GM12878 (cell line): ENCODE results near the gene RASGRF2. TPM values are rescaled to one million over a fixed set of nuclear protein-coding genes. Genes with fewer than 3 reads are reported as not detected.

Experiments
- ATAC-seq: fragments of 200-7000 bp; cut with Tn5 transposase; 3 replicates; pipeline ENCODE4 v1.9.1; 2020; ENCODE audit warnings: mild to moderate bottlenecking, moderate library complexity
- BruUV-seq: library from RNA; stranded (reverse); fragments of 400-500 nt; replicated peaks from 2 replicates; lab custom pipeline; 2021; lab: Mats Ljungman, UMichigan
- CTCF ChIA-PET: fragments of 300-600 bp; sonication (Branson Sonifier 250); formaldehyde crosslinking; extraction: SDS; loops from one replicate; lab custom pipeline; 2021; ENCODE audit warnings: inconsistent platforms; lab: Yijun Ruan, JAX
- POLR2A ChIA-PET: fragments of 350-600 bp; formaldehyde crosslinking; extraction: SDS; loops from one replicate; lab custom pipeline; 2021; ENCODE audit warnings: inconsistent platforms; lab: Charles Lee
- RAD21 ChIA-PET: fragments of 300-600 bp; sonication (Branson Sonifier 250); formaldehyde crosslinking; loops from one replicate; lab custom pipeline; 2023; ENCODE audit warnings: antibody characterized with exemption; ENCODE audit not compliant: unreplicated experiment; lab: Charles Lee
- SMC1A ChIA-PET: fragments of 300-600 bp; sonication (Branson Sonifier 250); formaldehyde crosslinking; loops from one replicate; lab custom pipeline; 2023; ENCODE audit not compliant: unreplicated experiment, uncharacterized antibody; lab: Charles Lee
- DNase-seq: peaks from one replicate; pipeline ENCODE4 v3.0.0-alpha.2; 2011; ENCODE audit warnings: low read depth, low spot score
- FAIRE-seq: peaks from 3 replicates; lab custom pipeline; 2011; peaks lifted over from hg19 to GRCh38; lab: Jason Lieb, UNC
- H2AFZ ChIP-seq: 2 replicates; pipeline ENCODE4 v1.6.0; 2011; ENCODE audit warnings: low read depth, low read length, control low read depth; ENCODE audit not compliant: control insufficient read depth
- H3K27ac ChIP-seq: 2 replicates; pipeline ENCODE4 v1.5.1; 2011; ENCODE audit warnings: control low read depth; ENCODE audit not compliant: control insufficient read depth, insufficient read depth
- H3K27me3 ChIP-seq, 2 experiments: replicated peaks in 1 of 2; 2 replicates each; pipeline versions ENCODE4 v1.6.0 to v1.6.1; 2011; ENCODE audit warnings: low read length in 1 of 2; ENCODE audit not compliant: control insufficient read depth in 2 of 2, insufficient read depth in 2 of 2
- H3K36me3 ChIP-seq, 2 experiments: 2 replicates each; pipeline ENCODE4 v1.5.1; 2011; ENCODE audit warnings: low read length in 1 of 2; ENCODE audit not compliant: control insufficient read depth in 2 of 2, insufficient read depth in 2 of 2
- H3K4me1 ChIP-seq: 2 replicates; pipeline ENCODE4 v1.6.1; 2011; ENCODE audit warnings: mild to moderate bottlenecking, low read length, moderate library complexity, mixed read lengths; ENCODE audit not compliant: control insufficient read depth, insufficient read depth
- H3K4me2 ChIP-seq: 2 replicates; pipeline ENCODE4 v1.6.0; 2011; ENCODE audit warnings: control low read depth; ENCODE audit not compliant: control insufficient read depth, insufficient read depth
- H3K4me3 ChIP-seq: fragments of 200-600 bp; sonication (generic); 2 replicates; pipeline ENCODE4 v1.5.1; 2016
- H3K79me2 ChIP-seq: 2 replicates; pipeline ENCODE4 v1.6.0; 2011; ENCODE audit warnings: low read length; ENCODE audit not compliant: control insufficient read depth, insufficient read depth
- H3K9ac ChIP-seq: 2 replicates; pipeline ENCODE4 v1.8.0; 2011; ENCODE audit warnings: low read length, control low read depth, mixed read lengths; ENCODE audit not compliant: control insufficient read depth, insufficient read depth
- H3K9me3 ChIP-seq: replicated peaks from 3 replicates; pipeline ENCODE4 v1.5.1; 2011; ENCODE audit warnings: mild to moderate bottlenecking, low read length; ENCODE audit not compliant: control insufficient read depth, insufficient read depth
- H4K20me1 ChIP-seq: 2 replicates; pipeline ENCODE4 v1.6.0; 2011; ENCODE audit not compliant: control insufficient read depth, insufficient read depth
- ASH2L ChIP-seq: fragments of 300-600, 200-600 bp; sonication (generic); IDR thresholded peaks from 2 replicates; pipeline ENCODE4 v1.6.1; 2017; ENCODE audit warnings: low read depth, mild to moderate bottlenecking, borderline replicate concordance
- BCLAF1 ChIP-seq: fragments of 450-650 bp; IDR thresholded peaks from 2 replicates; pipeline ENCODE4 v1.6.1; 2017; ENCODE audit warnings: antibody characterized with exemption, mild to moderate bottlenecking, moderate library complexity
- BMI1 ChIP-seq: fragments of 450-650 bp; IDR thresholded peaks from 2 replicates; pipeline ENCODE4 v1.6.1; 2016; ENCODE audit warnings: mild to moderate bottlenecking, moderate library complexity, borderline replicate concordance
- CEBPZ ChIP-seq: fragments of 150-350 bp; IDR thresholded peaks from 2 replicates; pipeline ENCODE4 v1.6.1; 2016; ENCODE audit warnings: low read depth, low read length
- FOXK2 ChIP-seq: fragments of 450-650 bp; IDR thresholded peaks from 2 replicates; pipeline ENCODE4 v1.6.1; 2017; ENCODE audit warnings: mild to moderate bottlenecking, moderate library complexity
- HCFC1 ChIP-seq: fragments of 150-350 bp; IDR thresholded peaks from 2 replicates; pipeline ENCODE4 v1.6.1; 2014; ENCODE audit warnings: low read length
- NFYA ChIP-seq: IDR thresholded peaks from 2 replicates; pipeline ENCODE4 v1.6.1; 2011; ENCODE audit warnings: low read depth, mild to moderate bottlenecking, low read length, improper control_type of control experiment, borderline replicate concordance
- POLR2AphosphoS2 ChIP-seq: IDR thresholded peaks from 2 replicates; pipeline ENCODE4 v1.6.1; 2011; ENCODE audit warnings: low read depth, mild to moderate bottlenecking, low read length, improper control_type of control experiment, moderate library complexity
- RELB ChIP-seq: fragments of 450-650 bp; IDR thresholded peaks from 2 replicates; pipeline ENCODE4 v1.6.1; 2017; ENCODE audit warnings: low read depth, mild to moderate bottlenecking, moderate library complexity
- TCF12 ChIP-seq: IDR thresholded peaks from 2 replicates; pipeline ENCODE4 v1.6.1; 2011; ENCODE audit warnings: low read depth, mild to moderate bottlenecking, low read length
- USF2 ChIP-seq: IDR thresholded peaks from 2 replicates; pipeline ENCODE4 v1.6.1; 2011; ENCODE audit warnings: low read depth, low read length, improper control_type of control experiment, borderline replicate concordance
- YY1 ChIP-seq: IDR thresholded peaks from 2 replicates; pipeline ENCODE4 v1.6.1; 2011; ENCODE audit warnings: low read depth, mild to moderate bottlenecking, low read length
- ZNF207 ChIP-seq: fragments of 450-650 bp; IDR thresholded peaks from 2 replicates; pipeline ENCODE4 v1.6.1; 2014; ENCODE audit warnings: antibody characterized with exemption, mild to moderate bottlenecking, borderline replicate concordance
- ZNF217 ChIP-seq: fragments of 450-650 bp; IDR thresholded peaks from 2 replicates; pipeline ENCODE4 v1.6.1; 2017; ENCODE audit warnings: antibody characterized with exemption, mild to moderate bottlenecking
- WGBS: methylation state at CpG from one replicate; pipeline ENCODE4 v1.1.6; 2016; ENCODE audit warnings: low lambda C conversion rate; ENCODE audit not compliant: insufficient replicate concordance, insufficient coverage; ENCODE audit errors: missing lambda C conversion rate; 5-methylcytosine and 5-hydroxymethylcytosine counted together
- in situ Hi-C: fragments of 300-500 bp; cut with MboI; formaldehyde crosslinking; loops from 9 replicates; pipeline ENCODE4 v1.14.3; 2018; ENCODE audit warnings: mixed read lengths
- intact Hi-C: fragments of 100-400 bp; cut with micrococcal nuclease; formaldehyde crosslinking; loops from one replicate; pipeline ENCODE4 v1.14.2; 2022; ENCODE audit not compliant: unreplicated experiment
- polyA plus RNA-seq, 11 experiments: library from polyadenylated mRNA; depleted of rRNA in 4 of 11; unstranded in 6 of 11; stranded (reverse) in 5 of 11; fragments of >200 nt; fragmentation: Nextera tagmentation in 4 of 11; fragmentation: Illumina TruSeq in 1 of 11; extraction: Ambion mirVana in 4 of 11; extraction: Trizol in 1 of 11; gene quantifications; 1 replicate in 1 of 11; 2 replicates in 10 of 11; pipeline versions ENCODE4 v1.2.1 to v1.2.3, GENCODE V29; 2011 to 2016; ENCODE audit warnings: inconsistent platforms in 2 of 11, missing spikeins in 2 of 11, low read depth in 1 of 11
- total RNA-seq, 4 experiments: library from RNA; depleted of rRNA in 3 of 4; stranded (reverse); fragments of >200 nt in 3 of 4; fragmentation: Illumina TruSeq in 1 of 4; extraction: Trizol in 1 of 4; gene quantifications; 2 replicates each; pipeline versions ENCODE4 v1.2.1 to v1.2.3, GENCODE V29; 2013 to 2021

The RASGRF2 gene
- total and polyA plus RNA-seq, 10 of the 15 experiments (the other 5 are each of a cell fraction or from before 2014, with no cell fraction given), result 0.05 to 0.24 (median 0.07) TPM

GRCh38 chr5:81250004-81250403 is 289.8 kb downstream of the RASGRF2 start:
- ChIA-PET SMC1A (interaction anchor here (0.9 to 1.2 kb wide), 3 partner anchors 11 to 38 kb away, joined by 3 read pairs; no protein-coding TSS in a partner anchor), POLR2A (no interaction called here), CTCF (interaction anchor here (0.7 to 1.5 kb wide), 3 partner anchors 49 to 55 kb away, joined by 3 read pairs; no protein-coding TSS in a partner anchor), RAD21 (no interaction called here)
- Histone ChIP-seq H3K4me3 (no peak overlapping the region), H3K36me3 (no peaks in the 10 kb centered on the region), H3K27me3 (no peaks in the 10 kb centered on the region), H3K79me2 (no peaks in the 10 kb centered on the region), H3K9me3 (no peaks in the 10 kb centered on the region), H3K4me1 (no peaks in the 10 kb centered on the region), H3K27ac (no peak overlapping the region), H3K4me2 (no peak overlapping the region), H3K9ac (no peak overlapping the region), H4K20me1 (no peaks in the 10 kb centered on the region), H2AFZ (no peak overlapping the region)
- in situ Hi-C loops, result no loop called here
- intact Hi-C loops, result no loop called here
- DNase-seq (no peak), FAIRE-seq (no peak), ATAC-seq (no peak)
- BruUV-seq, result no TSS peak
- 89% methylated on average over 1 of the region's 1 CpG for WGBS
- TF ChIP-seq TCF12 (no peak), YY1 (no peak), HCFC1 (no peak), USF2 (no peak), ZNF217 (no peak), CEBPZ (no peak), ASH2L (no peak), POLR2AphosphoS2 (no peak), FOXK2 (no peak), RELB (no peak), BCLAF1 (no peak), NFYA (no peak), BMI1 (no peak), ZNF207 (no peak)
